Effector memory CD4-positive, alpha-beta T cell (primary cell): ENCODE data around the gene ABCB11.

Experiments used
- DNase-seq, 3 donors: peaks; one replicate each; pipeline ENCODE4 v3.0.0-alpha.2; 2020
- H3K27ac ChIP-seq: 2 replicates; pipeline ENCODE4 v1.7.0; 2013; ENCODE audit warnings: mild to moderate bottlenecking, low read length, moderate library complexity; ENCODE audit not compliant: insufficient read depth, poor library complexity, severe bottlenecking
- H3K27me3 ChIP-seq: replicated peaks from 2 replicates; pipeline ENCODE4 v1.7.0; 2013; ENCODE audit warnings: mild to moderate bottlenecking, low read length; ENCODE audit not compliant: insufficient read depth, control insufficient read depth, poor library complexity, severe bottlenecking
- H3K36me3 ChIP-seq: 2 replicates; pipeline ENCODE4 v1.7.0; 2013; ENCODE audit warnings: mild to moderate bottlenecking, low read length, moderate library complexity; ENCODE audit not compliant: control insufficient read depth, insufficient read depth
- H3K4me1 ChIP-seq: 2 replicates; pipeline ENCODE4 v1.7.0; 2013; ENCODE audit warnings: low read length, mild to moderate bottlenecking; ENCODE audit not compliant: control insufficient read depth, insufficient read depth, poor library complexity, severe bottlenecking
- H3K4me3 ChIP-seq: 2 replicates; pipeline ENCODE4 v1.7.0; 2013; ENCODE audit warnings: low read length, low read depth, mild to moderate bottlenecking; ENCODE audit not compliant: insufficient read depth, poor library complexity, severe bottlenecking
- H3K9me3 ChIP-seq: 2 replicates; pipeline ENCODE4 v1.7.0; 2013; ENCODE audit warnings: mild to moderate bottlenecking, low read length, moderate library complexity; ENCODE audit not compliant: control insufficient read depth

The ABCB11 gene

GRCh38 chr2:168901003-168901402 is 130.1 kb downstream of the ABCB11 start, which contains the start of gene G6PC2:
Gene G6PC2, plus strand, starts transcription at chr2:168901291. Its CDS starts 41 bp downstream, at chr2:168901332.
- Histone ChIP-seq H3K9me3 (no peaks in the 10 kb centered on the region), H3K27me3 (no peaks in the 10 kb centered on the region), H3K4me3 (no peak within 1 kb of the TSS), H3K27ac (no peak within 1 kb of the TSS), H3K4me1 (no peaks in the 10 kb centered on the region), H3K36me3 (no peaks in the 10 kb centered on the region)
- DNase-seq, result no peak

DNA sequence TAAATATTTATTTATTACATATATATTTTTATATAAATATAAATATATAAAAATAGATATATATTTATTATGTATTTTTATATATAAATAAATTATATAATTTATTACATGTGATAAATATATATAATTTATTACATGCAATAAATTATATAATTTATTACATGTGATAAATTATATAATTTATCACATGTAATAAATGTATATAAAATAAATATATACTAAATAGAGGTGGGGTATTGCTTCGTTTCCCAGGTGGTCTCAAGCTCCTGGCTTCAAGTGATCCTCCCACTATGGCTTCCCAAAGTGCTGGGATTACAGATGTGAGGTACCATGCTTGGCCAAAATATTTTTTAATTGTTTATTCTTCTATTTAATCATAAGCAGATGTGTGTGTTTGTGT is 133.7 kb downstream of the ABCB11 start:
- Histone ChIP-seq H3K4me3 (no peak overlapping the region), H3K4me1 (no peaks in the 10 kb centered on the region), H3K36me3 (no peaks in the 10 kb centered on the region), H3K27me3 (no peaks in the 10 kb centered on the region), H3K9me3 (no peaks in the 10 kb centered on the region), H3K27ac (no peak overlapping the region)
- no peak for DNase-seq

DNA sequence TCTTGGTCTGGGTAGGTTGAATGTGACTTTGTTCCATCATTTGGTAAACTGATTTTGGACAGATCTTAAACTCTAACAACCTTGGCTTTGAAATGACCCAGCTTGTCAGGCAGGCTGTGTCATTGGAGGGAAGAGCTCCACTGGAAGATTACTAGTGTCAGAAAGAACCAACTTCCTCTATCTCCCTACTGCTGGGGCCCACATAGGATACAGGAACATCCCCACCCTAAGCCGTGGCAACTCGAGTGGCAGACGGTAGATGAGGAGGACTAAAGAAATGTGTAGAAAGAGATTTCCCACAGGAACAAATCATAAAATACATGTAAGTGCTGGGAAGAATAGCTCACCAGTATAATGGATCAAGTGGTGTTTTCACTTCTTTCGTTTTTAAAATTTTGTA is 134.3 kb downstream of the ABCB11 start:
- no peak overlapping the region for H3K4me3 ChIP-seq
- DNase-seq, result no peak
- H3K27me3 ChIP-seq, result no peaks in the 10 kb centered on the region
- no peaks in the 10 kb centered on the region for H3K4me1 ChIP-seq
- H3K27ac ChIP-seq, result no peak overlapping the region
- H3K36me3 ChIP-seq, result no peaks in the 10 kb centered on the region
- no peaks in the 10 kb centered on the region for H3K9me3 ChIP-seq

GRCh38 chr2:168895771-168896170 is 135.4 kb downstream of the ABCB11 start:
- H3K9me3 ChIP-seq, result no peaks in the 10 kb centered on the region
- H3K4me3 ChIP-seq, result no peak overlapping the region
- H3K4me1 ChIP-seq, result no peaks in the 10 kb centered on the region
- H3K36me3 ChIP-seq, result no peaks in the 10 kb centered on the region
- H3K27me3 ChIP-seq, result no peaks in the 10 kb centered on the region
- no peak overlapping the region for H3K27ac ChIP-seq
- no peak for DNase-seq

DNA sequence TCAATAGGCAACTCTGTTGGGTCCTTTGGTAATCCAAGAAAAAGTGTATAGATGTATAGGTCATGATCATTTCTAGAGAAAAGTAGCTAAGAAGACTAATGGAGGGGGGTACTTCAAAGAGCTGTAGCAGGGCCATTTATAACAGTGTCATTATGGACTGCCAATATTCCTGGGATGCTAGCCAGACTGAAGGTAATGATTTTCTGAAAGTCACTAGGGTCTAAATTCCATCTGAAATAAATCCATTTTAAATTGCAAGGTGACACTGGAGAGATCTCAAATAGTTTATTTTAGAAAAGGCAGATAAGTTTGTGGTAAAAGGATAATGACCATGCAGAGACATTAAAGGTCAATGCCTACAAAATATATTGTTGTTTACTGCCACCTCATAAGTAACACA is 136.4 kb downstream of the ABCB11 start:
- Histone ChIP-seq H3K27ac (no peak overlapping the region), H3K4me1 (peaks cover 4% of the 10 kb centered on the region), H3K4me3 (no peak overlapping the region), H3K9me3 (no peaks in the 10 kb centered on the region), H3K36me3 (no peaks in the 10 kb centered on the region), H3K27me3 (no peaks in the 10 kb centered on the region)
- DNase-seq, result no peak

DNA sequence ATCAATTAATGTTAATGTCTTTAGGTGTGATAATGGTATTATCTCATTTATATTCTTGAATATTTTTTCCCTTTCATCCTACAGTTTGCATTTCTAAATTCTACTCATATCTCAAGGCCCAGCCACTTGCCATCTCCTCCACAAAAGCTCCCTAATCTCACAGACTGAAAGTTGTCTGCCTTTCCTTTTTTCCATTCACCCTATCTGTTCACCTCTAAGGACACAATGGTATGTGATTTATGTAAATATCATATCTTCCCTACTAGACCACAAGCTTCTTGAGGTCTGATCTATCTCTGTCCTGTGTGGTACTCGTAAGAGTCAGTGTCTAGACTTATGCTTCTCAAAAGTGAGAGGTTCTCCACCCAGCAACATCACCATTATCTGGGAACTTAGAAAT is 137.0 kb downstream of the ABCB11 start:
- no peak overlapping the region for H3K4me3 ChIP-seq
- no peak overlapping the region for H3K27ac ChIP-seq
- DNase-seq, result no peak
- H3K9me3 ChIP-seq, result no peaks in the 10 kb centered on the region
- H3K27me3 ChIP-seq, result no peaks in the 10 kb centered on the region
- no peaks in the 10 kb centered on the region for H3K36me3 ChIP-seq
- H3K4me1 ChIP-seq, result peaks cover 4% of the 10 kb centered on the region

DNA sequence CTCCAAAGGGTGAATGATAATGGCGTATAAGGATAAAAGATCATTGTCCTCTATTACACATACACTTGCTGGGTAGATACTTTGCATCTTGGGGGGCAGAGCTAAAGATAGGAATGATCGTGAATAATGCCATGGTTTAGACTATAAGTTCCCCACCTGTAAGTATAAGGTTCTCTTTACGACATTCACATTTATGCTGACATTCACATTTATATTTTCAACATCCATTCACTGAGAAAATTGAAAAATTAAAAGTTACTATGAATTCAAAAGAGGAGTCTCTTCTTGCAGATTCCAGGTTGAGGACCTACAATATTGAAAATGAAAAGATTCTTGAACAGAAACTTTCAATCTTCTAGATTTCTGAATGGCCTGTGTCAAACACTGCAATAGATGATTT is 138.8 kb downstream of the ABCB11 start:
- Histone ChIP-seq H3K36me3 (no peaks in the 10 kb centered on the region), H3K27me3 (no peaks in the 10 kb centered on the region), H3K4me3 (no peak overlapping the region), H3K4me1 (peaks cover 4% of the 10 kb centered on the region), H3K27ac (no peak overlapping the region), H3K9me3 (no peaks in the 10 kb centered on the region)
- DNase-seq, result no peak

DNA sequence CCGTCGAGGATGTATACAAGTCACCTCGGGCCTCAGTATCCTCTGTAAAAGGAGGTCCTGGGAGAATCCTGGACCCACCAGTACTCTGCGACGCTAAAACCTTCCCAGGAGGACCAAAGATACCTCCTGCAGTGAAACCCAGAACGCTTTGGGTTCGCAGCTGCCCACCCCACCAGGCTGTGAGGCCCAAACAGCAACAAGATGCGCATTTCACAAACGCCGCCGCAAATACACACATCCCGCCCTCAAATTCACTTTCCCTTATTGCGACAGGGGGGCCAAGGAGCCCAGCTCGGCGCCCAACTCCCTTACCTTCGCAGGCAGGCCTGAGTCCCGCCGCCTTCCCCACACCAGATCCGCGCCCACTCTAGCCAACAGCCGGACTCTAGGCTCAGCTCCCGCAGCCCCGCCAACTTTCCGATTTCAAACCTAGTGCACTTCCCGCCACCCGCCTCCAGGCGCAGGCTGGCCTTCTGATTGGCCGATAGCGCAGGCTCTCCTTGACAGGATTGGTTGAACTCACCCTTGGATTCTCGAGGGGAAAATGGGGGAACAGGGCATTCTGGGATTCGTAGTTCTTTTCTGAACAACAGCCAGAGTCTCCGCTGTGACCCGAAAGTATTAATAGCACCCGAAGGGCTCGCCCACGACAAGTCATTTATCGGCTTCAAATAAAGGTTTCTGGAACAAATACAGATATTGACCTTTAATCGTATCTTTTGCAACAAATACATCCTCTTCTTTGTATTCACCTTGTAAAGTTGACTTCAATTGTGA is 140.9 kb downstream of the ABCB11 start, which contains the start of gene SPC25:
Gene SPC25 (minus strand): TSS at position 425 of the 777 bp plus-strand sequence. CDS start 911 bp downstream, outside the sequence.
- no peaks in the 10 kb centered on the region for H3K27me3 ChIP-seq

DNA sequence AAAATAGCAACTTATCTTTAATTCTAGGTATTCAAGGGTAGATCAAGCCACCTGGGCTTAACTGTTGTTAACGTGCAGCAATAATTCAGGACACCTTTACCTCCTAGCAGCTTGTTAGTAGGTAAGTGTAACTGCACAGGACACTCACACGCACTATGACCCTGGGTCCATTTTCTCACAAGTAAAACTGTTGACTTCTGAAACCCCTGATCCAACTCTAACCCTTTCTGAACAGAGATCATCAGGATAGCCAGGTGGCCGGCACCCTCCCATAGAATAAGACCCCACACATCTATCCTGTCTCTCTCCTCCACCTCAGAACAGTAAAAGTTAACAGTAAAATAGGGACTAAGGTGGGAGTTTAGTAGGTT is 141.5 kb downstream of the ABCB11 start:
- peak overlapping the region; percentile 65 for H3K4me3 ChIP-seq
- no peak overlapping the region for H3K27ac ChIP-seq
- H3K36me3 ChIP-seq, result no peaks in the 10 kb centered on the region
- no peaks in the 10 kb centered on the region for H3K9me3 ChIP-seq
- peaks cover 4% of the 10 kb centered on the region for H3K4me1 ChIP-seq
- H3K27me3 ChIP-seq, result no peaks in the 10 kb centered on the region
- DNase-seq, result no peak

More for the DNA sequence above, 140.9 kb downstream of the ABCB11 start, which contains the start of gene SPC25:
- H3K27ac ChIP-seq, result no peak within 1 kb of the TSS
- H3K9me3 ChIP-seq, result no peaks in the 10 kb centered on the region
- H3K4me1 ChIP-seq, result peaks cover 4% of the 10 kb centered on the region
- H3K36me3 ChIP-seq, result no peaks in the 10 kb centered on the region
- DNase-seq, result peak; percentile 74 to 85 (median 79)
- peak within 1 kb of the TSS; percentile 65 for H3K4me3 ChIP-seq

DNA sequence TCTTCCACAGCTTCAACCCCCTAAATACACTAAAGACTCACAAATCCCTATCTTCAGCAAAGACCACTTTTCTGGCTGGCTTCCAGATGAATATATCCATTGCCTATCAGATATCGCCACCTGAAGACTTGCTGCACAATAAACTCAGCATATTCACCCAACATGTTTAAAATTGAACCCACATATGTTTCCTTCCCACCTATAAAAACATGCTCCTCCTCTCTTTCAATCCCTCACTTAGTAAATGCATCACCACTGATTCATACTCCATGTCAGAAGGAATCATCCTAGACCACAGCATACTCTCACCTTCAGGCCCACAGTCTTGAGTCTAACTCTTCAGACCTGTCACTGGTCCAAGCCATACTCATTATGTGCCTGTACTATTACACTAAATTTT is 146.1 kb downstream of the ABCB11 start:
- Histone ChIP-seq H3K27ac (no peak overlapping the region), H3K4me3 (no peak overlapping the region), H3K27me3 (no peaks in the 10 kb centered on the region), H3K9me3 (no peaks in the 10 kb centered on the region), H3K4me1 (peaks cover 3% of the 10 kb centered on the region), H3K36me3 (no peaks in the 10 kb centered on the region)
- no peak for DNase-seq
